Measurements from ENCODE around the gene ASPM.

GRCh38 chr1:197151185-197151584 is 4.7 kb upstream of the ASPM start:
- TF ChIP-seq CTCF (IDR thresholded peaks at IDR 0.05) (no peak), EZH2phosphoT487 (IDR thresholded peaks at IDR 0.05) (no peak)
